ENCODE measurements around the gene NCAPH2.
A peak's percentile ranks its signal among the peaks of the same experiment; 100 is the strongest.
"Not testable (repeated sequence)": the region's sequence is repeated elsewhere in the genome, so short reads cannot be mapped to it uniquely, and the experiment has no call there.

NCAPH2 gene

DNA sequence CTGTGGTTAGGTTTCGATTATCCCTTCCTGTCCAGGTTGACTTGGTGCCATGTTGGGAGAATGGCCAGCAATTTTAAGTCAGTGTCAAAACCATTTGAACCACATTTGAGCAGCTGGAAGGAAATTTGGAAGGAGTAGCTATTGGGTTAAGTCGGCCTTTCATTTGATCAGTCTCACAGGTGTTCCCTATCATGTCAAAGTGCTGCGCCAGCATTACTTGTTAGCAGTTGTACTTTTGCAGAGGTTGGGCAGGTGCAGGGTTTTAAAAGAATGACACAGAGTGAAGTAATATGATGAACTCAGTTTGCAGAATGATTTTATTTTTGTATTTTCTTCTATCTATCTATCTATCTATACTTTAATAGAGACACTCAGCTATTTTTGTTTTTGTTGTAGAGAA lies 28.2 kb downstream of the NCAPH2 start:
- H3K9me3 ChIP-seq (ENCODE audit: insufficient read depth, low read length) = no peaks in the 10 kb centered on the region
- peaks cover 71% of the 10 kb centered on the region for H3K4me1 ChIP-seq (ENCODE audit: low read length)
- TF ChIP-seq EZH2phosphoT487 (IDR thresholded peaks at IDR 0.05; ENCODE audit: low read depth) = no peak
- TF ChIP-seq, protein P1, sequence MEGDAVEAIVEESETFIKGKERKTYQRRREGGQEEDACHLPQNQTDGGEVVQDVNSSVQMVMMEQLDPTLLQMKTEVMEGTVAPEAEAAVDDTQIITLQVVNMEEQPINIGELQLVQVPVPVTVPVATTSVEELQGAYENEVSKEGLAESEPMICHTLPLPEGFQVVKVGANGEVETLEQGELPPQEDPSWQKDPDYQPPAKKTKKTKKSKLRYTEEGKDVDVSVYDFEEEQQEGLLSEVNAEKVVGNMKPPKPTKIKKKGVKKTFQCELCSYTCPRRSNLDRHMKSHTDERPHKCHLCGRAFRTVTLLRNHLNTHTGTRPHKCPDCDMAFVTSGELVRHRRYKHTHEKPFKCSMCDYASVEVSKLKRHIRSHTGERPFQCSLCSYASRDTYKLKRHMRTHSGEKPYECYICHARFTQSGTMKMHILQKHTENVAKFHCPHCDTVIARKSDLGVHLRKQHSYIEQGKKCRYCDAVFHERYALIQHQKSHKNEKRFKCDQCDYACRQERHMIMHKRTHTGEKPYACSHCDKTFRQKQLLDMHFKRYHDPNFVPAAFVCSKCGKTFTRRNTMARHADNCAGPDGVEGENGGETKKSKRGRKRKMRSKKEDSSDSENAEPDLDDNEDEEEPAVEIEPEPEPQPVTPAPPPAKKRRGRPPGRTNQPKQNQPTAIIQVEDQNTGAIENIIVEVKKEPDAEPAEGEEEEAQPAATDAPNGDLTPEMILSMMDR (IDR thresholded peaks at IDR 0.05; ENCODE audit: low read depth, low read length) = no peak
- no peak overlapping the region for H3K4me2 ChIP-seq (ENCODE audit: low read length)
- H3K27ac ChIP-seq (ENCODE audit: low read length) = no peak overlapping the region
- H3K4me3 ChIP-seq (ENCODE audit: low read length) = no peak overlapping the region
- no peaks in the 10 kb centered on the region for H4K20me1 ChIP-seq (ENCODE audit: insufficient read depth, low read length)
- H3K27me3 ChIP-seq (ENCODE audit: low read depth, low read length) = no peaks in the 10 kb centered on the region
- H3K36me3 ChIP-seq (replicated peaks; ENCODE audit: low read depth, low read length) = peaks cover 3% of the 10 kb centered on the region
- H2AFZ ChIP-seq (ENCODE audit: low read depth, low read length) = no peak overlapping the region
- no peaks in the 10 kb centered on the region for H3K79me2 ChIP-seq (ENCODE audit: low read length)
- H3K9ac ChIP-seq (ENCODE audit: low read length) = no peak overlapping the region

DNA sequence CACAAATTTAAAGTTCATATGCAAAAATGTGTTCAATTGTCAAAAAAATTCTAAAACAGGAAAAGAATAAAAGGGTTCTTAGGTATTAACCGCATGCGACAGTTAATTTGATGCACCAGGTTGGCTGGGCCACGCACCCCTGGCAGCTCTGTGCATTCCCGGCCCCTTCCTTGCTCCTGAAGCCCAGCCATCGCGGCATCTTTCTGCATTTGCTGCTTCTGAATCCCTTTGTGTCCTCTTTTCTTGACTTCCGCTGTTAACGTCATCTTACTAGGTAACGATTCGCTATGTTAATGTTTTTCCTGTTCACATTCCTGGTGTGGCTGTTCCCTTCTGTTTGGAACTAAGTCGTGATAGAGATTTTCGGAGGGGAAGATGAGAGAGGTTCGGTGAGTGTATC lies 29.7 kb downstream of the NCAPH2 start:
- Histone ChIP-seq H3K27me3 (ENCODE audit: low read depth, low read length) (no peaks in the 10 kb centered on the region), H3K27ac (ENCODE audit: low read length) (peak overlapping the region; percentile 100), H3K36me3 (replicated peaks; ENCODE audit: low read depth, low read length) (peaks cover 3% of the 10 kb centered on the region), H3K9ac (ENCODE audit: low read length) (peak overlapping the region; percentile 50; the same call in 1 of the 2 replicates), H3K4me1 (ENCODE audit: low read length) (peaks cover 82% of the 10 kb centered on the region), H4K20me1 (ENCODE audit: insufficient read depth, low read length) (no peaks in the 10 kb centered on the region), H3K4me3 (ENCODE audit: low read length) (0 out of 2 replicates have a peak overlapping the region, but pooled peaks have one; percentile 50), H3K4me2 (ENCODE audit: low read length) (peak overlapping the region; percentile 65), H3K79me2 (ENCODE audit: low read length) (no peaks in the 10 kb centered on the region), H2AFZ (ENCODE audit: low read depth, low read length) (no peak overlapping the region), H3K9me3 (ENCODE audit: insufficient read depth, low read length) (no peaks in the 10 kb centered on the region)
- TF ChIP-seq, protein P1 (IDR thresholded peaks at IDR 0.05; ENCODE audit: low read depth, low read length) = no peak
- no peak for TF ChIP-seq EZH2phosphoT487 (IDR thresholded peaks at IDR 0.05; ENCODE audit: low read depth)

DNA sequence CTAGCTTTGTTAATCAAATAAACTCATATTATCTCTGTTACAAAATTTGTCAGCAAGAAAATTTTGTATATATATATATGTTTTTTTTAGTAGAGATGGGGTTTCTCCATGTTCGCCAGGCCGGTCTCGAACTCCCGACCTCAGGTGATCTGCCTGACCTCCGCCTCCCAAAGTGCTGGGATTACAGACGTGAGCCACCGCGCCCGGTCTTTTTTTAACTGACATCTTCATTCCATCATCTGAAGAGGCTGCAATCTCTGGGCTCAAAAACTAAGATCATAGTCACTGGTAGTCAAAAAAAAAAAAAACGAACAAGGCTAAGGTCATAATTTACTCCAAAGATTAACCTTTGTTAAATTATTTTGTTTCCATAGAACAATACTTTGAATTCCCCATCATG lies 32.4 kb downstream of the NCAPH2 start:
- Histone ChIP-seq H3K36me3 (replicated peaks; ENCODE audit: low read depth, low read length) (peaks cover 3% of the 10 kb centered on the region), H3K27ac (ENCODE audit: low read length) (peak overlapping the region; percentile 100), H3K9me3 (ENCODE audit: insufficient read depth, low read length) (no peaks in the 10 kb centered on the region), H3K4me3 (ENCODE audit: low read length) (peak overlapping the region; percentile 42; the same call in 1 of the 2 replicates), H3K79me2 (ENCODE audit: low read length) (no peaks in the 10 kb centered on the region), H4K20me1 (ENCODE audit: insufficient read depth, low read length) (no peaks in the 10 kb centered on the region), H3K9ac (ENCODE audit: low read length) (peak overlapping the region; percentile 60), H3K4me1 (ENCODE audit: low read length) (peaks cover 79% of the 10 kb centered on the region), H3K4me2 (ENCODE audit: low read length) (peak overlapping the region; percentile 62), H2AFZ (ENCODE audit: low read depth, low read length) (no peak overlapping the region), H3K27me3 (ENCODE audit: low read depth, low read length) (no peaks in the 10 kb centered on the region)
- TF ChIP-seq, protein P1 (IDR thresholded peaks at IDR 0.05; ENCODE audit: low read depth, low read length) = no peak
- TF ChIP-seq EZH2phosphoT487 (IDR thresholded peaks at IDR 0.05; ENCODE audit: low read depth) = no peak

DNA sequence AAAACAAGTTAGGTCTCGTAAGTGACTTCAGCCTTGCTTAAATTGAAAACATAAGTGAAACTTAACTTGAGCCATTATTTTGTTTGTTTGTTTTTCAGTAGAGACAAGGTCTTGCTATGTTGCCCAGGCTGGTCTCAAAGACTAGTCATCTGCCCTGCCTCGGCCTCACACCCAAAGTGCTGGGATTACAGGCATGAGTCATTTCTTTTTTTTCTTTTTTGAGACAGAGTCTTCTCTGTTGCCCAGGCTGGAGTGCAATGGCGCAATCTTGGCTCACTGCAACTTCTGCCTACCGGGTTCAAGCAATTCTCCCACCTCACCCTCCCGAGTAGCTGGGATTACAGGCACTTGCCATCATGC lies 33.6 kb downstream of the NCAPH2 start:
- Histone ChIP-seq H3K4me2 (ENCODE audit: low read length) (peak overlapping the region; percentile 62), H3K4me1 (ENCODE audit: low read length) (peaks cover 70% of the 10 kb centered on the region), H3K4me3 (ENCODE audit: low read length) (peak overlapping the region; percentile 27), H3K27ac (ENCODE audit: low read length) (peak overlapping the region; percentile 100), H3K9ac (ENCODE audit: low read length) (peak overlapping the region; percentile 60)
- H2AFZ ChIP-seq (ENCODE audit: low read depth, low read length); H3K27me3 ChIP-seq (ENCODE audit: low read depth, low read length); H3K36me3 ChIP-seq (replicated peaks; ENCODE audit: low read depth, low read length); H3K9me3 ChIP-seq (ENCODE audit: insufficient read depth, low read length); H4K20me1 ChIP-seq (ENCODE audit: insufficient read depth, low read length); H3K79me2 ChIP-seq (ENCODE audit: low read length): not testable (repeated sequence)
